A549 (cell line): ENCODE data around the gene FCRL4. TPM values are rescaled to one million over a fixed set of nuclear protein-coding genes. Genes with fewer than 3 reads are reported as not detected.

Experiments used
- ATAC-seq, 2 experiments: fragments of 200-7000 bp in 1 of 2; fragments of >200 bp in 1 of 2; cut with Nextera tagmentation in 1 of 2; cut with Tn5 transposase in 1 of 2; 3 replicates each; pipeline versions ENCODE4 v1.8.0 to v1.9.1; 2018 to 2020; ENCODE audit warnings: mild to moderate bottlenecking in 1 of 2, moderate library complexity in 1 of 2
- CTCF ChIA-PET: fragments of 300-600 bp; sonication (Branson Sonifier 250); formaldehyde crosslinking; extraction: SDS; loops from one replicate; lab custom pipeline; 2021; ENCODE audit warnings: antibody characterized with exemption, inconsistent platforms; lab: Yijun Ruan, JAX
- POLR2A ChIA-PET: fragments of 350-600 bp; formaldehyde crosslinking; extraction: SDS; loops from one replicate; lab custom pipeline; 2021; ENCODE audit warnings: antibody characterized with exemption, inconsistent platforms; lab: Yijun Ruan, JAX
- DNase-seq, 2 experiments: peaks; one replicate each; pipeline versions ENCODE4 v3.0.0 to v3.0.0-alpha.2; 2011 to 2016; ENCODE audit warnings: low read depth in 1 of 2, low spot score in 1 of 2
- FAIRE-seq: peaks from 2 replicates; lab custom pipeline; 2011; peaks lifted over from hg19 to GRCh38; lab: Jason Lieb, UNC
- H3K27ac ChIP-seq, 2 experiments: fragments of >200 bp; sonication (Bioruptor Twin); formaldehyde crosslinking; 3 replicates each; pipeline ENCODE4 v1.5.1; 2016 to 2017
- H3K4me1 ChIP-seq: fragments of >200 bp; sonication (Bioruptor Twin); formaldehyde crosslinking; 3 replicates; pipeline ENCODE4 v1.6.1; 2016
- H3K4me2 ChIP-seq: fragments of >200 bp; sonication (Bioruptor Twin); formaldehyde crosslinking; 3 replicates; pipeline ENCODE4 v1.6.1; 2016
- H3K4me3 ChIP-seq: fragments of >200 bp; sonication (Bioruptor Twin); formaldehyde crosslinking; 3 replicates; pipeline ENCODE4 v1.5.1; 2016
- H3K9me3 ChIP-seq: fragments of >200 bp; sonication (Bioruptor Twin); formaldehyde crosslinking; 3 replicates; pipeline ENCODE4 v1.6.1; 2016
- CBX8 ChIP-seq: fragments of 200-600 bp; sonication (generic); IDR thresholded peaks from 2 replicates; pipeline ENCODE4 v1.6.1; 2016
- CHD4 ChIP-seq: fragments of 200-600 bp; sonication (generic); IDR thresholded peaks from 2 replicates; pipeline ENCODE4 v1.6.1; 2016; ENCODE audit warnings: antibody characterized with exemption, mild to moderate bottlenecking, borderline replicate concordance
- EHF ChIP-seq: fragments of 250-450 bp; sonication (Bioruptor Pico); IDR thresholded peaks from 2 replicates; pipeline ENCODE4 v1.5.0; 2020; ENCODE audit warnings: mild to moderate bottlenecking
- FOXS1 ChIP-seq: fragments of 250-450 bp; sonication (Bioruptor Pico); IDR thresholded peaks from 2 replicates; pipeline ENCODE4 v1.5.0; 2020; ENCODE audit warnings: mild to moderate bottlenecking, moderate library complexity
- GATA3 ChIP-seq: IDR thresholded peaks from 2 replicates; pipeline ENCODE4 v1.6.1; 2012; ENCODE audit warnings: borderline replicate concordance
- HDAC2 ChIP-seq: fragments of 200-600 bp; sonication (generic); IDR thresholded peaks from 2 replicates; pipeline ENCODE4 v1.6.1; 2016
- HEYL ChIP-seq: fragments of 250-450 bp; sonication (Bioruptor Pico); IDR thresholded peaks from 2 replicates; pipeline ENCODE4 v1.8.0; 2021; ENCODE audit warnings: mild to moderate bottlenecking, moderate library complexity
- KDM1A ChIP-seq: fragments of 200-600 bp; sonication (generic); IDR thresholded peaks from 2 replicates; pipeline ENCODE4 v1.6.1; 2016; ENCODE audit warnings: low read depth, mild to moderate bottlenecking
- MYC ChIP-seq: IDR thresholded peaks from 2 replicates; pipeline ENCODE4 v1.6.1; 2012; ENCODE audit warnings: mild to moderate bottlenecking, inconsistent platforms, low read length, improper control_type of control experiment, borderline replicate concordance
- NR3C1 ChIP-seq: fragments of >200 bp; sonication (Bioruptor Twin); formaldehyde crosslinking; IDR thresholded peaks from 3 replicates; pipeline ENCODE4 v1.6.1; 2017
- POLR2A ChIP-seq: IDR thresholded peaks from 2 replicates; pipeline ENCODE4 v1.6.1; 2012; ENCODE audit warnings: mild to moderate bottlenecking, low read length
- WGBS: methylation state at CpG from one replicate; pipeline ENCODE4 v1.1.6; 2017; ENCODE audit errors: missing lambda C conversion rate; 5-methylcytosine and 5-hydroxymethylcytosine counted together
- polyA plus RNA-seq, 4 experiments: library from polyadenylated mRNA; depleted of rRNA in 3 of 4; stranded (reverse); fragments of >200 nt; fragmentation: RNase III in 1 of 4; extraction: RNeasy Plus Mini Kit Qiagen cat#74134 plus additional on column Dnase treatment in 1 of 4; gene quantifications; 2 replicates in 3 of 4; 3 replicates in 1 of 4; pipeline ENCODE4 v1.2.3, GENCODE V29; 2011 to 2017
- TF ChIP-seq, protein P1 (sequence below): IDR thresholded peaks from 2 replicates; pipeline ENCODE4 v1.6.1; 2012

The FCRL4 gene
- polyA plus RNA-seq, 2 of the 4 experiments (the other 2 are of a cell fraction): not detected

DNA sequence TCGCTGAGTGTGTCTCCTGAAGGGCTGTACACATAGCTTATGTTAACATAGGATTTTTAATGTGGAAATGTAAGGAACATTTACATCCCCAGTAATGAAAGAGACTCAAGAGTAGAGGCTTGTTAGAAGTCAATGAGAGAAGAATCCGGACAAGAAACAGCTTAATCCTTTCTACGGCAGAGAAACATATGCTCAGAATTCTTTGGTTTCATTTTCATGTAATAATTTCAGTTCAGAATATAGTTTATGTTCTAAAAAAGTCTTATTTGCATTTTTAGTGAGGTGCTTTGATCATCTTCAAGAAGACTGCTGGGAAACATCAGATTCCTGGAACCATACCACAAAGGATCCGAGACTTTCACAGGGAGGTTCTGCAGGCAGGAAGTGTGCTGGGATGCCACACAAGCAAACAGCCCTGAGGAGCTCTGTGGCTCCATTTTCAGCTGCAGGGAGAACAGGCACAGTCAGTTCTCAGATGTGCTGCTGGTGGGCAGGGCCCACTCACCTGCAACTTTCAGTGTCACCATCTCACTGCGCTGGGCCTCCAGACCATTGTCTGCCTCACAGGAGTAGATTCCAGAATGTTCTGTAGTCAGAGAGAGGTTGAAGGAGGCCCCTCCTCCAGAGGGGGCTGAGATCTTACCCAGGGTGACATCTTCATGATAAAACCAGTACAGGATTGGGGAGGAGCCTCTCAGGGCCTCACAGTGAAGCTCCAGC lies 74.0 kb downstream of the FCRL4 start:
- no peaks in the 10 kb centered on the region for H3K4me1 ChIP-seq
- TF ChIP-seq NR3C1 (no peak), EHF (CRISPR knock-in tag) (no peak), GATA3 (no peak), FOXS1 (no peak), POLR2A (no peak), HDAC2 (no peak), HEYL (no peak), KDM1A (no peak), CBX8 (no peak), CHD4 (no peak), MYC (no peak)
- TF ChIP-seq, protein P1, sequence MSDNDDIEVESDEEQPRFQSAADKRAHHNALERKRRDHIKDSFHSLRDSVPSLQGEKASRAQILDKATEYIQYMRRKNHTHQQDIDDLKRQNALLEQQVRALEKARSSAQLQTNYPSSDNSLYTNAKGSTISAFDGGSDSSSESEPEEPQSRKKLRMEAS: no peak
- TF ChIP-seq, all 56 proteins: peak for 0
- WGBS: 43% methylated on average over 5 of the region's 5 CpGs
- no peak overlapping the region for H3K27ac ChIP-seq
- no peak for FAIRE-seq
- no peak overlapping the region for H3K4me2 ChIP-seq
- ATAC-seq: no peak
- H3K4me3 ChIP-seq: no peak overlapping the region
- ChIA-PET CTCF (interaction anchor here (0.5 to 1.5 kb wide), 3 partner anchors 154 to 832 kb away, joined by 3 to 7 read pairs (median 3); no protein-coding TSS in a partner anchor), POLR2A (no interaction called here)
- no peaks in the 10 kb centered on the region for H3K9me3 ChIP-seq
- no peak for DNase-seq

Other genes starting within 250 kb of the FCRL4 start
- gene FCRL5, start 45.6 kb downstream of the FCRL4 start, polyA plus RNA-seq (2011; rRNA removed): not detected in 2 replicates
- not detected in 3 replicates for gene FCRL5, start 45.6 kb downstream of the FCRL4 start, polyA plus RNA-seq (2017; fragmentation: RNase III; extraction: RNeasy Plus Mini Kit Qiagen cat#74134 plus additional on column Dnase treatment)
- 0.01 TPM in 1 of 2 replicates, not detected in the other for gene FCRL3, start 102.7 kb upstream of the FCRL4 start, polyA plus RNA-seq (2011; rRNA removed)
- gene FCRL3, start 102.7 kb upstream of the FCRL4 start, polyA plus RNA-seq (2017; fragmentation: RNase III; extraction: RNeasy Plus Mini Kit Qiagen cat#74134 plus additional on column Dnase treatment): not detected in 3 replicates
- not detected in 2 replicates for gene FCRL2, start 179.0 kb upstream of the FCRL4 start, polyA plus RNA-seq (2011; rRNA removed)
- not detected in 3 replicates for gene FCRL2, start 179.0 kb upstream of the FCRL4 start, polyA plus RNA-seq (2017; fragmentation: RNase III; extraction: RNeasy Plus Mini Kit Qiagen cat#74134 plus additional on column Dnase treatment)
- gene FCRL1, start 222.0 kb upstream of the FCRL4 start, polyA plus RNA-seq (2011; rRNA removed): not detected in 2 replicates
- not detected in 3 replicates for gene FCRL1, start 222.0 kb upstream of the FCRL4 start, polyA plus RNA-seq (2017; fragmentation: RNase III; extraction: RNeasy Plus Mini Kit Qiagen cat#74134 plus additional on column Dnase treatment)
- gene CD5L, start 243.7 kb upstream of the FCRL4 start, polyA plus RNA-seq (2011; rRNA removed): not detected in 2 replicates
- gene CD5L, start 243.7 kb upstream of the FCRL4 start, polyA plus RNA-seq (2017; fragmentation: RNase III; extraction: RNeasy Plus Mini Kit Qiagen cat#74134 plus additional on column Dnase treatment): not detected in 3 replicates